HL-60 (cell line): ENCODE data around the gene MRE11.

Experiments
- GABPA ChIP-seq: IDR thresholded peaks from 2 replicates; pipeline ENCODE4 v1.6.1; 2012; ENCODE audit warnings: low read depth
- POLR2AphosphoS5 ChIP-seq: IDR thresholded peaks from 2 replicates; pipeline ENCODE4 v1.6.1; 2012; ENCODE audit warnings: low read depth
- TF ChIP-seq, protein P1 (sequence below): IDR thresholded peaks from one replicate; pipeline ENCODE4 v1.5.1; 2011; ENCODE audit warnings: low read length, control low read depth, inconsistent platforms; ENCODE audit not compliant: insufficient read depth
- TF ChIP-seq, protein P2 (sequence below): IDR thresholded peaks from 2 replicates; pipeline ENCODE4 v1.6.1; 2012; ENCODE audit warnings: low read depth; ENCODE audit not compliant: insufficient replicate concordance

DNA sequence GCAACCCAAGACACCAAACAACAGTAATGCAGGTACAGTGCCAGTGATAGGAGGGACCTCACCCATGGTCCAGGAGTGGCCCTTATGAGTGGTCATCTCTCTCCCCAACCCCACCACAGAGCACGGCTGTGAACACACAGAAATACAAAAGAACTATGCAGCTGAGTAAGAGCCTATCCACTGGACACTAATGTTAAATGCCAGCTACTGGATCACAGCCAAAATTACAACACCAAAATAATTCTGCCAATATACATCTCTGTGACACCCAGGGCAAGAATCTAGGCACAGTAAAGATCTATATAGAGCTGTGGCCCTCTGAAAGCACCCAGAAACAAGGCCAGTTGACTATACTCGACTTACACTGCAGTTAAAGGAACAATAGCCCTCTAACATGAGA, 69.6 kb downstream of the MRE11 start:
- TF ChIP-seq, protein P1, sequence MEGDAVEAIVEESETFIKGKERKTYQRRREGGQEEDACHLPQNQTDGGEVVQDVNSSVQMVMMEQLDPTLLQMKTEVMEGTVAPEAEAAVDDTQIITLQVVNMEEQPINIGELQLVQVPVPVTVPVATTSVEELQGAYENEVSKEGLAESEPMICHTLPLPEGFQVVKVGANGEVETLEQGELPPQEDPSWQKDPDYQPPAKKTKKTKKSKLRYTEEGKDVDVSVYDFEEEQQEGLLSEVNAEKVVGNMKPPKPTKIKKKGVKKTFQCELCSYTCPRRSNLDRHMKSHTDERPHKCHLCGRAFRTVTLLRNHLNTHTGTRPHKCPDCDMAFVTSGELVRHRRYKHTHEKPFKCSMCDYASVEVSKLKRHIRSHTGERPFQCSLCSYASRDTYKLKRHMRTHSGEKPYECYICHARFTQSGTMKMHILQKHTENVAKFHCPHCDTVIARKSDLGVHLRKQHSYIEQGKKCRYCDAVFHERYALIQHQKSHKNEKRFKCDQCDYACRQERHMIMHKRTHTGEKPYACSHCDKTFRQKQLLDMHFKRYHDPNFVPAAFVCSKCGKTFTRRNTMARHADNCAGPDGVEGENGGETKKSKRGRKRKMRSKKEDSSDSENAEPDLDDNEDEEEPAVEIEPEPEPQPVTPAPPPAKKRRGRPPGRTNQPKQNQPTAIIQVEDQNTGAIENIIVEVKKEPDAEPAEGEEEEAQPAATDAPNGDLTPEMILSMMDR = no peak
- TF ChIP-seq, protein P2, sequence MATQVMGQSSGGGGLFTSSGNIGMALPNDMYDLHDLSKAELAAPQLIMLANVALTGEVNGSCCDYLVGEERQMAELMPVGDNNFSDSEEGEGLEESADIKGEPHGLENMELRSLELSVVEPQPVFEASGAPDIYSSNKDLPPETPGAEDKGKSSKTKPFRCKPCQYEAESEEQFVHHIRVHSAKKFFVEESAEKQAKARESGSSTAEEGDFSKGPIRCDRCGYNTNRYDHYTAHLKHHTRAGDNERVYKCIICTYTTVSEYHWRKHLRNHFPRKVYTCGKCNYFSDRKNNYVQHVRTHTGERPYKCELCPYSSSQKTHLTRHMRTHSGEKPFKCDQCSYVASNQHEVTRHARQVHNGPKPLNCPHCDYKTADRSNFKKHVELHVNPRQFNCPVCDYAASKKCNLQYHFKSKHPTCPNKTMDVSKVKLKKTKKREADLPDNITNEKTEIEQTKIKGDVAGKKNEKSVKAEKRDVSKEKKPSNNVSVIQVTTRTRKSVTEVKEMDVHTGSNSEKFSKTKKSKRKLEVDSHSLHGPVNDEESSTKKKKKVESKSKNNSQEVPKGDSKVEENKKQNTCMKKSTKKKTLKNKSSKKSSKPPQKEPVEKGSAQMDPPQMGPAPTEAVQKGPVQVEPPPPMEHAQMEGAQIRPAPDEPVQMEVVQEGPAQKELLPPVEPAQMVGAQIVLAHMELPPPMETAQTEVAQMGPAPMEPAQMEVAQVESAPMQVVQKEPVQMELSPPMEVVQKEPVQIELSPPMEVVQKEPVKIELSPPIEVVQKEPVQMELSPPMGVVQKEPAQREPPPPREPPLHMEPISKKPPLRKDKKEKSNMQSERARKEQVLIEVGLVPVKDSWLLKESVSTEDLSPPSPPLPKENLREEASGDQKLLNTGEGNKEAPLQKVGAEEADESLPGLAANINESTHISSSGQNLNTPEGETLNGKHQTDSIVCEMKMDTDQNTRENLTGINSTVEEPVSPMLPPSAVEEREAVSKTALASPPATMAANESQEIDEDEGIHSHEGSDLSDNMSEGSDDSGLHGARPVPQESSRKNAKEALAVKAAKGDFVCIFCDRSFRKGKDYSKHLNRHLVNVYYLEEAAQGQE = no peak
- TF ChIP-seq GABPA = no peak
- no peak for TF ChIP-seq POLR2AphosphoS5
